ENCODE results near the gene ABCC8. TPM values are rescaled to one million over a fixed set of nuclear protein-coding genes. Genes with fewer than 3 reads are reported as not detected.

The ABCC8 gene
- total RNA-seq, 1 experiment from 2014 or later = not detected

DNA sequence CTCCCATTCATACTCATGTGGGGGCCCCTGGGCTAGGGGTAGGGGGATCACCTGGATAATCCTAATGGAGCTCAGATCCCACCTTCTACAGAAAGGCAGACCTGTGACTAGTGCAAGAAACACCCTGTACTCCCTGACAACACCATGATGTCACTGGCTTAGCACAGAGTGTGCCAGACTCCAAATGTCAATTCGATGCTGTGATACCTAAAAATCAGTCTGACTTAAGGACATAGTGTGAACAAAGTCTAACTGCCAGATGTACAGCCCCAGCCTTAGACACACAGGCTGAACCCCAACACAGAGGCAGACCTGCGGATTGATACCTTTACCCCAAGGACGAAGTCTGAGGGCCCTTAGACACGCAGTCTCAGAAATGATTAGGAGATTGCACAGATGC, 8.5 kb downstream of the ABCC8 start:
- no peaks in the 10 kb centered on the region for H3K36me3 Mint-ChIP-seq (ENCODE audit: insufficient read depth, unreplicated experiment)
- DNase-seq = no peak
- ChIA-PET CTCF (interaction anchor here (1.0 kb wide), 1 partner anchor 84 kb away, joined by 3 read pairs; no protein-coding TSS in a partner anchor), POLR2A (no interaction called here)
- no peak overlapping the region for H3K4me3 Mint-ChIP-seq (ENCODE audit: unreplicated experiment)
- peaks cover 22% of the 10 kb centered on the region for H3K27me3 Mint-ChIP-seq (ENCODE audit: insufficient read depth, unreplicated experiment)
- Histone ChIP-seq H3K4me1 (no peaks in the 10 kb centered on the region), H3K9me3 (no peaks in the 10 kb centered on the region), H3K4me3 (ENCODE audit: low read depth, low read length) (no peak overlapping the region), H3K27me3 (replicated peaks; ENCODE audit: control insufficient read depth, insufficient read depth, low read length) (peaks cover 2% of the 10 kb centered on the region; the same call in 1 of the 2 replicates), H3K36me3 (ENCODE audit: control insufficient read depth, insufficient read depth, low read length) (no peaks in the 10 kb centered on the region)
- no peak overlapping the region for H3K27ac Mint-ChIP-seq (ENCODE audit: unreplicated experiment)
- no TSS peak for BruUV-seq (replicated peaks)
- intact Hi-C loops (cut with micrococcal nuclease; ENCODE audit: unreplicated experiment) = no loop called here
- H3K4me1 Mint-ChIP-seq (ENCODE audit: low read depth, unreplicated experiment) = no peaks in the 10 kb centered on the region
- TF ChIP-seq, protein P1, sequence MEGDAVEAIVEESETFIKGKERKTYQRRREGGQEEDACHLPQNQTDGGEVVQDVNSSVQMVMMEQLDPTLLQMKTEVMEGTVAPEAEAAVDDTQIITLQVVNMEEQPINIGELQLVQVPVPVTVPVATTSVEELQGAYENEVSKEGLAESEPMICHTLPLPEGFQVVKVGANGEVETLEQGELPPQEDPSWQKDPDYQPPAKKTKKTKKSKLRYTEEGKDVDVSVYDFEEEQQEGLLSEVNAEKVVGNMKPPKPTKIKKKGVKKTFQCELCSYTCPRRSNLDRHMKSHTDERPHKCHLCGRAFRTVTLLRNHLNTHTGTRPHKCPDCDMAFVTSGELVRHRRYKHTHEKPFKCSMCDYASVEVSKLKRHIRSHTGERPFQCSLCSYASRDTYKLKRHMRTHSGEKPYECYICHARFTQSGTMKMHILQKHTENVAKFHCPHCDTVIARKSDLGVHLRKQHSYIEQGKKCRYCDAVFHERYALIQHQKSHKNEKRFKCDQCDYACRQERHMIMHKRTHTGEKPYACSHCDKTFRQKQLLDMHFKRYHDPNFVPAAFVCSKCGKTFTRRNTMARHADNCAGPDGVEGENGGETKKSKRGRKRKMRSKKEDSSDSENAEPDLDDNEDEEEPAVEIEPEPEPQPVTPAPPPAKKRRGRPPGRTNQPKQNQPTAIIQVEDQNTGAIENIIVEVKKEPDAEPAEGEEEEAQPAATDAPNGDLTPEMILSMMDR (IDR thresholded peaks at IDR 0.05; ENCODE audit: insufficient read depth in 1 of 2, low read depth in 1 of 2, low read length in 1 of 2, severe bottlenecking in 1 of 2, unreplicated experiment in 1 of 2) = no peak
- H3K9me3 Mint-ChIP-seq (ENCODE audit: unreplicated experiment) = no peaks in the 10 kb centered on the region

DNA sequence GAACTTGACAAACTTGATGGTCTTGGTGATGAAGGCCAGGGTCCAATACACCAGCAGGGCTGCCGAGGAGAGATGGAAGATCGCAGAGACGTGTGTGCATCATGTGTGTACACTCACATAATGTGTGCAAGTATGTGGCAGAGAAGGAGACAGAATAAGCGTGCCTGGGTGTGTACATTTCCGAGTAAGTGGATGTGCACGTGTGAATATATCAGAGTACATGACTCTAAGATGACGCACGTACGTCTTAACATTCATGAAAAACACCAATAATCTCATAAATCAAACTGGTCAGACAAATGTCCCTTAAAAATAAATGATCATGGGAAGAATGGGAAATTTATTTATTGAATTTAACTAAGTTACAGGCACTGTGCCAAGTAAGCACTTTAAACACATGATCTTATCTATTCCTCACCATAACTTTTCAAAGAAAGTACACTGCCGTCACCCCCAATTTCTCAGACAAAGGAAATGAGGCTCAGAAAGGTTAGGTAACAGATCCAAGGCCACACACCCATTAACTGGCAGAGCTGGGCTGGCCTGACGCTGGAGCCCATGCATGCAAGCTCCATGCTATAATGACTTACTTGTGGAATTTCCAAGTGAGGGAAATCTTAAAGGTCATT, 13.0 kb downstream of the ABCC8 start:
- no peak overlapping the region for H3K27ac Mint-ChIP-seq (ENCODE audit: unreplicated experiment)
- H3K4me3 Mint-ChIP-seq (ENCODE audit: unreplicated experiment) = no peak overlapping the region
- Histone ChIP-seq H3K27me3 (replicated peaks; ENCODE audit: control insufficient read depth, insufficient read depth, low read length) (peaks cover 2% of the 10 kb centered on the region; the same call in 1 of the 2 replicates), H3K36me3 (ENCODE audit: control insufficient read depth, insufficient read depth, low read length) (no peaks in the 10 kb centered on the region), H3K4me1 (no peaks in the 10 kb centered on the region), H3K9me3 (no peaks in the 10 kb centered on the region), H3K4me3 (ENCODE audit: low read depth, low read length) (no peak overlapping the region)
- POLR2A ChIA-PET = no interaction called here
- DNase-seq = no peak
- intact Hi-C loops (cut with micrococcal nuclease; ENCODE audit: unreplicated experiment) = no loop called here
- no peaks in the 10 kb centered on the region for H3K4me1 Mint-ChIP-seq (ENCODE audit: low read depth, unreplicated experiment)
- CTCF ChIA-PET = no interaction called here
- H3K9me3 Mint-ChIP-seq (ENCODE audit: unreplicated experiment) = no peaks in the 10 kb centered on the region
- H3K36me3 Mint-ChIP-seq (ENCODE audit: insufficient read depth, unreplicated experiment) = no peaks in the 10 kb centered on the region
- no TSS peak for BruUV-seq (replicated peaks)
- peaks cover 16% of the 10 kb centered on the region for H3K27me3 Mint-ChIP-seq (ENCODE audit: insufficient read depth, unreplicated experiment)
- TF ChIP-seq, protein P1 (IDR thresholded peaks at IDR 0.05; ENCODE audit: insufficient read depth in 1 of 2, low read depth in 1 of 2, low read length in 1 of 2, severe bottlenecking in 1 of 2, unreplicated experiment in 1 of 2) = no peak

DNA sequence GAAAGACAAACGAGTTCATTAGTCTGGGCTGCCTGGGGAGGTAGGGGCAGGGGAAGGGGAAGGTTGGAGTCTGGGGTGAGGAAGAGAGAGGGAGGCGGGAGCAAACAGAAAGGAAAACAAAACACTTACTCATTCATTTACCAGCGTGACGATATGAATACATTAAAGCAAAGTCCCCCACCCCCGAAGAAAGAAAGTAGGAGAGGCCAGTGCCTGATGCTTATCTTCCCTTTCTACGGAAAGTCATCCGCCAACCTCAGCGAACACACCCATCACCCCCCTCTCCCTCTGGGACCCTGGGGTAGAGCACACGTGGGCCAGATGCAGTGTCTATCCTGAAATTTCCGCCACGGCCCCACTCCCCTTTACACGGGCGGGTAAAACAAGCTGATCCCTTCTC, 13.7 kb downstream of the ABCC8 start:
- Histone ChIP-seq H3K4me3 (ENCODE audit: low read depth, low read length) (no peak overlapping the region), H3K4me1 (no peaks in the 10 kb centered on the region), H3K9me3 (no peaks in the 10 kb centered on the region), H3K36me3 (ENCODE audit: control insufficient read depth, insufficient read depth, low read length) (no peaks in the 10 kb centered on the region), H3K27me3 (replicated peaks; ENCODE audit: control insufficient read depth, insufficient read depth, low read length) (peaks cover 2% of the 10 kb centered on the region; the same call in 1 of the 2 replicates)
- no peak for DNase-seq
- Mint-ChIP-seq H3K9me3 (ENCODE audit: unreplicated experiment) (no peaks in the 10 kb centered on the region), H3K4me3 (ENCODE audit: unreplicated experiment) (no peak overlapping the region), H3K36me3 (ENCODE audit: insufficient read depth, unreplicated experiment) (no peaks in the 10 kb centered on the region), H3K27ac (ENCODE audit: unreplicated experiment) (no peak overlapping the region), H3K4me1 (ENCODE audit: low read depth, unreplicated experiment) (no peaks in the 10 kb centered on the region), H3K27me3 (ENCODE audit: insufficient read depth, unreplicated experiment) (peaks cover 18% of the 10 kb centered on the region)
- POLR2A ChIA-PET = no interaction called here
- TF ChIP-seq, protein P1 (IDR thresholded peaks at IDR 0.05; ENCODE audit: insufficient read depth in 1 of 2, low read depth in 1 of 2, low read length in 1 of 2, severe bottlenecking in 1 of 2, unreplicated experiment in 1 of 2) = no peak
- CTCF ChIA-PET = no interaction called here
- no TSS peak for BruUV-seq (replicated peaks)
- intact Hi-C loops (cut with micrococcal nuclease; ENCODE audit: unreplicated experiment) = no loop called here

Measured in Caco-2 (cell line).